ENCODE measurements around the gene PATJ. TPM values are rescaled to one million over a fixed set of nuclear protein-coding genes. Genes with fewer than 3 reads are reported as not detected.
A peak's percentile ranks its signal among the peaks of the same experiment; 100 is the strongest.
"Not testable (repeated sequence)": the region's sequence is repeated elsewhere in the genome, so short reads cannot be mapped to it uniquely, and the experiment has no call there.

PATJ gene
- total and polyA plus RNA-seq, 5 donors, result 36.3 to 72.3 (median 51.8) TPM

DNA sequence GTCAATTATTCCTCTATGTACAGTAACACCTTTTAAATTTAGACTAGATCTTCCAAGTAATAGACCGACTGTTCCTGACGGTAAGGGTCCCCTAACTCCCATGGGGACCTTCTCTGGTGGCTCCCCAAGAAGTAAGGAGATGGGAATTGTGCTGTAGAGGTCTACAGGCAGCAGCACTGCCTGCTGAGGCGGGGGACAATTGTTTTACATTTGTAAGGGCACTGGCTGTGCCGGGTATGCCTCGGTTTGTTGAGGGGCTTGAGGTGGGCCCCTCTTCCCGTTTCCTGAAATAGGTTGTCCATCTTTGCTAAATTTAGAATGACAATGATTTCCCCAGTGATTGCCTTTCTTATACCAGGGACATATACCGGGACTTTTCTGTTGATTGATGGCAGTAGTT lies 439.3 kb downstream of the PATJ start:
- Histone ChIP-seq H3K4me3 (ENCODE audit: low read length) (no peak overlapping the region), H3K27ac (ENCODE audit: low read length) (no peak overlapping the region), H3K9me3 (ENCODE audit: control insufficient read depth, low read length) (no peaks in the 10 kb centered on the region), H3K27me3 (ENCODE audit: control insufficient read depth, insufficient read depth) (no peaks in the 10 kb centered on the region), H3K4me1 (ENCODE audit: control insufficient read depth, insufficient read depth, low read length) (peaks cover 1% of the 10 kb centered on the region)
- no peak for ATAC-seq
- intact Hi-C loops (cut with DNase I), result no loop called here
- no peak for DNase-seq
- 68% methylated on average over 7 of the region's 7 CpGs for WGBS

DNA sequence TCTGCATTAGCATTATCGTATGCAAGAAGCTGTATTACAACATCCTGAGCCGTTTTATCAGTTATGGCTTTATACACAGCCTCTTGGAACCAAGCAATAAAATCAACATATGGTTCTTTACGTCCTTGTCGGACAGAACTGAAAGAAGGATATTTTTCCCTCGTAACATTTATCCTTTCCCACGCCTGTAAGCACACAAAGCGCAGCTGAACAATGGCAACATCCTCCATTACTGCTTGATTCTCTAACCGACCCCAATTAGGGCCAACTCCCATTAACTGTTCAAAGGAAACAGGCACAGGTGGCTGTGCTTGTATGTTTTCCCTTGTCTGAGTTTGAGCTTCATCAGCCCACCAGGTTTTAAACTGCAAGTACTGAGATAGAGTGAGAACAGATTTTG lies 439.9 kb downstream of the PATJ start:
- ATAC-seq; H3K27ac ChIP-seq (ENCODE audit: low read length); DNase-seq; H3K27me3 ChIP-seq (ENCODE audit: control insufficient read depth, insufficient read depth); intact Hi-C loops (cut with DNase I); H3K9me3 ChIP-seq (ENCODE audit: control insufficient read depth, low read length); H3K4me3 ChIP-seq (ENCODE audit: low read length); H3K4me1 ChIP-seq (ENCODE audit: control insufficient read depth, insufficient read depth, low read length): not testable (repeated sequence)
- WGBS, result 60% methylated on average over 8 of the region's 8 CpGs

DNA sequence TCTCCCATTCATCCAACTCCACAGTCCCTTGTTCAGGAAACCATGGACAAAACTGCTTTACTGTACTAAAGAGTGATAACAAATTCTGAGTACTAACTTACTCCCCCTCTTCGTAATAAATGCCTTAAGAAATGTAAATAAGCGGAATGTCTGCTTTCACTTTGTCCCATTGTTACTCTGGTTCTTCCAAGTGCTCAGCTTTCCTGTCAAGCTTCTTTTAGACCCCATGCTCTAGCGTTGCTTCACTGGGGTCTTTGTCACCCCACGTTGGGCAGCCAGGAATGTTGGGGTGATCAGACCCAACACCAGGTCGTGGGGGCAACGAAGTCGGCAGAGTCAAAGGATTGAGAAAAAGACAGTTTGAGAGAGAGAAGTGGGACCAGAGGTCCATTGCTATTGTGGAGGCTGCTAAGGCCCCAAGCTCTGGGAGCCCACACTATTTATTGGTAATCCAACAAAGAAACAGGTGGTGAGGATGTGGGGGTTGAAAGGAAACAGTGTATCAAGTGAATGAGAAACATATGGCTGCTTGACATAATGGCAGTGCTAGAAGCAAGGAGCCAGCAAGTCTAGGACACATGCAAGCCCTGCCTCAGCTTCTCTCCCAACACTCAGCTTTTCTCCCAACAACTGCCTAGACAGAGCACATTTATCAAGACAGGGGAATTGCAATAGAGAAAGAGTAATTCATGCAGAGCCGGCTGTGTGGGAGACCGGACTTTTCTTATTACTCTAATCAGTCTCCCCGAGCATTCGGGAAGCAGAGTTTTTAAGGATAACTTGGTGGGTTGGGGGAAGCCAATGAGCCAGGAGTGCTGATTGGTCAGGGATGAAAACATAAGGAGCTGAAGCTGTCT lies 441.1 kb downstream of the PATJ start:
- H3K4me3 ChIP-seq (ENCODE audit: low read length); ATAC-seq; H3K27me3 ChIP-seq (ENCODE audit: control insufficient read depth, insufficient read depth); H3K9me3 ChIP-seq (ENCODE audit: control insufficient read depth, low read length); DNase-seq; intact Hi-C loops (cut with DNase I); H3K4me1 ChIP-seq (ENCODE audit: control insufficient read depth, insufficient read depth, low read length); H3K27ac ChIP-seq (ENCODE audit: low read length): not testable (repeated sequence)
- WGBS, result 69% methylated on average over 11 of the region's 11 CpGs

DNA sequence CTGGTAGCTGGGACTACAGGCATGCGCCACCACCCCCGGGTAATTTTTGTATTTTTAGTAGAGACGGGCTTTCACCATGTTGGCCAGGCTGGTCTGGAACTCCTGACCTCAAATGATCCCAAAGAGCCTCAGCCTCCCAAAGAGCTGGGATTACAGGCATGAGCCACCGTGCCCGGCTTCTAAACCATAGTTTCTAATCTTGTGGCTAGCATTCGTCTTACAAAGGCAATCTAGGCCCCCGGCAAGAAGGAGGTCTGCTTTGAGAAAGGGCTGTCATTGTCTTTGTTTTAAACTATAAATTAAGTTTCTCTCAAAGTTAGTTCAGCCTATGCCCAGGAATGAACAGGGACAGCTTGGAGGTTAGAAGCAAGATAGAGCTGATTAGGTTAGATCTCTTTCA lies 442.1 kb downstream of the PATJ start:
- Histone ChIP-seq H3K4me1 (ENCODE audit: control insufficient read depth, insufficient read depth, low read length) (peaks cover 1% of the 10 kb centered on the region), H3K4me3 (ENCODE audit: low read length) (no peak overlapping the region), H3K27me3 (ENCODE audit: control insufficient read depth, insufficient read depth) (no peaks in the 10 kb centered on the region), H3K27ac (ENCODE audit: low read length) (no peak overlapping the region), H3K9me3 (ENCODE audit: control insufficient read depth, low read length) (no peaks in the 10 kb centered on the region)
- WGBS, result 89% methylated on average over 7 of the region's 7 CpGs
- intact Hi-C loops (cut with DNase I), result no loop called here
- DNase-seq, result no peak
- no peak for ATAC-seq

DNA sequence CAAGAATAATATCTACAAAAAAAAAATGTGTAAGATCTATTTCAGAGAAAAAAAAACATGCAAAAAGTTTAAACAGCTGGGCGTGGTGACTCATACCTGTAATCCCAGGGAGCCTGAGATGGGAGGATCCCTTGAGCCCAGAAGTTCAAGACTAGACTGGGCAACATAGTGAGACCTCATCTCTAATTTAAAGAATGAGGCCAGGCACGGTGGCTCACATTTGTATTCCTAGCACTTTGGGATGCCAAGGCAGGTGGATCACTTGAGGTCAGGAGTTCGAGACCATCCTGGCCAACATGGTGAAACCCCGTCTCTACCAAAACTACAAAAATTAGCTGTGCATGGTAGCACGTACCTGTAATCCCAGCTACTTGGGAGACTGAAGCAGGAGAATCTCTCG lies 443.0 kb downstream of the PATJ start:
- H3K9me3 ChIP-seq (ENCODE audit: control insufficient read depth, low read length); H3K4me3 ChIP-seq (ENCODE audit: low read length); DNase-seq; H3K27ac ChIP-seq (ENCODE audit: low read length); ATAC-seq; H3K27me3 ChIP-seq (ENCODE audit: control insufficient read depth, insufficient read depth); H3K4me1 ChIP-seq (ENCODE audit: control insufficient read depth, insufficient read depth, low read length); intact Hi-C loops (cut with DNase I): not testable (repeated sequence)
- WGBS, result 95% methylated on average over 6 of the region's 6 CpGs

DNA sequence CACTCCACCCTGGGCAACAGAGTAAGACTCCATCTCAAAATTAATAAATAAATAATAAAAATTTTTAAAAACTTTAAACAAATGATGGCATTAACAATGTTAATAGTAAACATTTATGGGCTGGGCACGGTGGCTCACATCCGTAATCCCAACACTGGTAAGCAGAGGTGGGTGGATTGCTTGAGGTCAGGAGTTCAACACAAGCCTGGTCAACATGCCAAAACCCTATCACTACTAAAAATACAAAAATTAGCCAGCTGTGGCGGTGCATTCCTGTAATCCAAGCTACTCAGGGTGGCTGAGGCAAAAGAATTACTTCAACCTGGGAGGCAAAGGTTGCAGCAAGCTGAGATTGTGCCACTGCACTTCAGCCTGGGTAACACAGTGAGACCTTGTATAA lies 443.4 kb downstream of the PATJ start:
- WGBS, result 75% methylated on average over 3 of the region's 3 CpGs
- Histone ChIP-seq H3K4me1 (ENCODE audit: control insufficient read depth, insufficient read depth, low read length) (peaks cover under 1% of the 10 kb centered on the region), H3K4me3 (ENCODE audit: low read length) (no peak overlapping the region), H3K9me3 (ENCODE audit: control insufficient read depth, low read length) (no peaks in the 10 kb centered on the region), H3K27ac (ENCODE audit: low read length) (no peak overlapping the region), H3K27me3 (ENCODE audit: control insufficient read depth, insufficient read depth) (no peaks in the 10 kb centered on the region)
- DNase-seq, result no peak
- intact Hi-C loops (cut with DNase I), result no loop called here
- no peak for ATAC-seq

DNA sequence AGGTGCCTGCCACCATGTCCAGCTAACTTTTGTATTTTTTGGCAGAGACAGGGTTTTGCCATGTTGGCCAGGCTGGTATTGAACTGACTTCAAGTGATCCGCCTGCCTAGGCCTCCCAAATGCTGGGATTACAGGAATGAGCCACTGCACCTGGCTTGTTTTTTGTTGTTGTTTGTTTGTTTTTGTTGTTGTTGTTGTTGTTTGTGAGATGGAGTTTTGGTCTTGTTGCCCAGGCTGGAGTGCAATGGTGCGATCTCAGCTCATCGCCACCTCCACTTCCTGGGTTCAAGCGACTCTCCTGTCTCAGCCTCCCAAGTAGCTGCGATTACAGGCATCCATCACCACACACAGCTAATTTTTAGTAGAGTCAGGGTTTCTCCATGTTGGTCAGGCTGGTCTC lies 445.3 kb downstream of the PATJ start:
- WGBS, result 97% methylated on average over 5 of the region's 5 CpGs
- DNase-seq (no peak), ATAC-seq (no peak)
- Histone ChIP-seq H3K27ac (ENCODE audit: low read length) (no peak overlapping the region), H3K9me3 (ENCODE audit: control insufficient read depth, low read length) (no peaks in the 10 kb centered on the region), H3K4me3 (ENCODE audit: low read length) (no peak overlapping the region), H3K27me3 (ENCODE audit: control insufficient read depth, insufficient read depth) (no peaks in the 10 kb centered on the region), H3K4me1 (ENCODE audit: control insufficient read depth, insufficient read depth, low read length) (no peaks in the 10 kb centered on the region)
- intact Hi-C loops (cut with DNase I), result no loop called here

DNA sequence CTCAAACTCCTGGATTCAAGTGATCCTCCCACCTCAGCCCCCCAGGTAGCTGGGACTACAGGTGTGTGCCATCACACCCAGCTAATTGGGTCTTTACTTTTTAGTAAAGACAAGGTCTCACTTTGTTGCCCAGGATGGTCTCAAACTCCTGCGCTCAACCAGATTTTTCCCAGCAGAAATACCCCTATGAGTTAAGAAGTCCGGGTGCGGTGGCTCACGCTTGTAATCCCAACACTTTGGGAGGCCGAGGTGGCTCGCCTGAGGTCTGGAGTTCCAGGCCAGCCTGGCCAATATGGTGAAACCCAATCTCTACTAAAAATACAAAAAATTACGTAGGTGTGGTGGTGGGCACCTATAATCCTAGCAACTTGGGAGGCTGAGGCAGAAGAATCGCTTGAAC lies 445.8 kb downstream of the PATJ start:
- H3K9me3 ChIP-seq (ENCODE audit: control insufficient read depth, low read length), result no peaks in the 10 kb centered on the region
- H3K4me1 ChIP-seq (ENCODE audit: control insufficient read depth, insufficient read depth, low read length), result no peaks in the 10 kb centered on the region
- H3K27ac ChIP-seq (ENCODE audit: low read length), result no peak overlapping the region
- ATAC-seq, result no peak
- DNase-seq, result no peak
- intact Hi-C loops (cut with DNase I), result no loop called here
- H3K4me3 ChIP-seq (ENCODE audit: low read length), result no peak overlapping the region
- 97% methylated on average over 8 of the region's 8 CpGs for WGBS
- H3K27me3 ChIP-seq (ENCODE audit: control insufficient read depth, insufficient read depth), result no peaks in the 10 kb centered on the region

DNA sequence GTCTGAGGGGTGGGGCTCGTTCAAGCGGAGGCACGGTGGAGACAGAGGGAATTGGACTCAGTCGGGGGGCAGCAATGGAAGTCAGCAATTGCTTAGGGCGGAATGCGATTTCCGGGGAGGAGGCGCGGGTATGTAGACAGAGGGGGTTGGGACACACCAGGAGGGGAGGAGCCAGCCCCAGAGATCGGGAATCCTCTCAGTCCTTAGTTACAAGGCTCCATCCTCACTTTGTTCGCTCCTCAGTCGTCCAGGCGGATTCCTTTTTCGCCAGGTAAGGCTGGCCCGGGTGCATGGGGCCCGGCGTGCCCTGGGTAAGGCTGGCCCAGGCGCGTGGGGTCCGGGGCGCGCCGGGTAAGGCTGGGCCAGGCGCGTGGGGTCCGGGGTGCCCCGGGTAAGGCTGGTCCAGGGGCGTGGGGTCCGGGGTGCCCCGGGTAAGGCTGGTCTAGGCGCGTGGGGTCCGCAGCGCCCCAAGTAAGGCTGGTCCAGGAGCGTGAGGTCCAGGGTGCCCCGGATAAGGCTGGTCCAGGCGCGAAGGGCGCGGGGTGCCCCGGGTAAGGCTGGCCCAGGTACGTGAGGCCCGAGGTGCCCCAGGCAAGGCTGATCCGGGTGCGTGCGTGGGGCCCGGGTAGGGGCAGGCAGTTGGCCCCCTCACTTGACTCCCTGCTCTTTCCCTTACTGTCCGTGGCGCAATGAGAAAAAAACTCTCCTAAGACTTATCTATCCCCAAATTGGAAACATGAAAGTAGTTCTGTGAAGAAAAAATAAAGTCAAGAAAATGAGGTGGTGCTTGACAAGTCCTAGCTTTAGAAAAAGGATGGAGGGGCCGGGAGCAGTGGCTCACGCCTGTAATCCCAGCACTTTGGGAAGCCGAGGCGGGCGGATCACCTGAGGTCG lies 452.6 kb downstream of the PATJ start, which contains the start of gene L1TD1:
L1TD1 (plus strand) TSS at position 199 of the 894 bp plus-strand sequence. CDS start 11,780 bp downstream, outside the sequence.
- H3K9me3 ChIP-seq (ENCODE audit: control insufficient read depth, low read length), result no peaks in the 10 kb centered on the region
- peak in 1 of 3 donors; percentile 19 for DNase-seq
- H3K4me1 ChIP-seq (ENCODE audit: control insufficient read depth, insufficient read depth, low read length), result peaks cover 2% of the 10 kb centered on the region
- H3K27me3 ChIP-seq (ENCODE audit: control insufficient read depth, insufficient read depth), result no peaks in the 10 kb centered on the region
- peak in 1 of 2 donors; percentile 41 for ATAC-seq
- WGBS, result 8% methylated on average over 55 of the region's 55 CpGs
- no peak within 1 kb of the TSS for H3K27ac ChIP-seq (ENCODE audit: low read length)
- intact Hi-C loops (cut with DNase I), result no loop called here
- no peak within 1 kb of the TSS for H3K4me3 ChIP-seq (ENCODE audit: low read length)

DNA sequence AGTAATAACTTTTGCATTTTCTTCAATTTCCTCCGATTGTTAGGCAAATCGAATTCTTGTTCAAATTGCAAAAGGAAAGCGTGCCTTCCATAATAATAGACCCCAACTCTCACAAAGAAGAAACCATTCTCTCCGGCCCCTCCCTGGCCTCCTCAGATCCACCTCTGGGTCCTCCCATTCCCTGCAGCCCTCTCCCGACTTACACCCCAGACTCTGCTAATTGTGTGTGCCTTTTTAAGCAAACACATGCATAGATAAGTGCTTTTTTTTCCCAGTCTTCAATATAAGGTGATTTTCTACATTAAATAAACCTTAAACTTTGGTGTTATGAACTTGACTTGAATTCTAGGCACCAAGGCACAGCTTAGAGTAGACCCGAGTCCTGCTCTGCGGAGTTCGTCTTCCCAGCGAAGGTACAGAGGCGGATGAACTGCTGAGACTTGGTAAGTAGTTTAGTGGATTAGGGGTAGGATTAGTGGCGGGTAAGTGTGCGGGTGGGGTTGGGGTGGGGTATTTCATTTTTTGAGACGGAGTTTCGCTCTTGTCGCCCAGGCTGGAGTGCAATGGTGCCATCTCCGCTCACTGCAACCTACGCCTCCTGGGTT lies 453.9 kb downstream of the PATJ start:
- WGBS, result 73% methylated on average over 17 of the region's 17 CpGs

More for the DNA sequence above, 453.9 kb downstream of the PATJ start:
- ATAC-seq, result no peak
- intact Hi-C loops (cut with DNase I), result no loop called here
- Histone ChIP-seq H3K27ac (ENCODE audit: low read length) (no peak overlapping the region), H3K4me1 (ENCODE audit: control insufficient read depth, insufficient read depth, low read length) (peaks cover 2% of the 10 kb centered on the region), H3K9me3 (ENCODE audit: control insufficient read depth, low read length) (no peaks in the 10 kb centered on the region), H3K27me3 (ENCODE audit: control insufficient read depth, insufficient read depth) (no peaks in the 10 kb centered on the region), H3K4me3 (ENCODE audit: low read length) (no peak overlapping the region)
- no peak for DNase-seq

Measured in right cardiac atrium (tissue), 5 donors.